BLaER1 treated with 17β-estradiol and CSF1 and Interleukin-3, amounts not matched to agents 10 nM and 100 nM (cell line): Measurements from ENCODE around the gene ZC2HC1B.

Source experiments
- H3K27ac ChIP-seq, 11 experiments: shearing (Covaris generic); formaldehyde crosslinking; 2 replicates each; pipeline ENCODE4 v1.8.1; 2022
- H3K27me3 ChIP-seq, 11 experiments: shearing (Covaris generic); formaldehyde crosslinking; 2 replicates each; pipeline ENCODE4 v1.8.1; 2022
- H3K36me3 ChIP-seq, 11 experiments: shearing (Covaris generic); formaldehyde crosslinking; 2 replicates each; pipeline ENCODE4 v1.8.1; 2022
- H3K4me1 ChIP-seq, 10 experiments: shearing (Covaris generic); formaldehyde crosslinking; 2 replicates each; pipeline ENCODE4 v1.8.1; 2022
- H3K4me2 ChIP-seq, 11 experiments: shearing (Covaris generic); formaldehyde crosslinking; 2 replicates each; pipeline ENCODE4 v1.8.1; 2022
- H3K4me3 ChIP-seq, 10 experiments: shearing (Covaris generic); formaldehyde crosslinking; 2 replicates each; pipeline ENCODE4 v1.8.1; 2022
- H3K9ac ChIP-seq, 11 experiments: shearing (Covaris generic); formaldehyde crosslinking; 2 replicates each; pipeline ENCODE4 v1.8.1; 2022
- H3K9me3 ChIP-seq, 11 experiments: shearing (Covaris generic); formaldehyde crosslinking; replicated peaks in 1 of 11; 2 replicates each; pipeline ENCODE4 v1.8.1; 2022
- H4K20me1 ChIP-seq, 11 experiments: shearing (Covaris generic); formaldehyde crosslinking; 2 replicates each; pipeline ENCODE4 v1.8.1; 2022
- Cebpa-rat ChIP-seq, 11 experiments: shearing (Covaris generic); IDR thresholded peaks; 2 replicates each; pipeline ENCODE4 v1.8.1; 2022

Gene ZC2HC1B

GRCh38 chr6:143864234-143864633 is at the start of gene ZC2HC1B:
Gene ZC2HC1B (plus strand): TSS chr6:143864474. CDS start chr6:143864540, 66 bp downstream.
- Histone ChIP-seq H3K4me2 (no peak within 1 kb of the TSS), H3K9ac (no peak within 1 kb of the TSS), H3K9me3 (peaks cover 11 to 29% (median 15%) of the 10 kb centered on the region in 11 experiments), H3K27ac (no peak within 1 kb of the TSS), H3K36me3 (peaks cover 68 to 80% (median 72%) of the 10 kb centered on the region in 11 experiments), H3K27me3 (no peaks in the 10 kb centered on the region), H3K4me1 (no peaks in the 10 kb centered on the region), H4K20me1 (peaks cover 0 to 22% (median 0%) of the 10 kb centered on the region in 11 experiments; a peak in 6 of 22 replicates), H3K4me3 (no peak within 1 kb of the TSS)
- TF ChIP-seq Cebpa-rat (IDR thresholded peaks at IDR 0.05): no peak

- TF ChIP-seq Cebpa-rat (IDR thresholded peaks at IDR 0.05): no peak
- Histone ChIP-seq H3K9ac (no peak overlapping the region), H3K4me3 (no peak overlapping the region), H4K20me1 (no peaks in the 10 kb centered on the region; a peak in 1 of 22 replicates), H3K27ac (no peak overlapping the region), H3K4me1 (no peaks in the 10 kb centered on the region), H3K9me3 (no peaks in the 10 kb centered on the region), H3K4me2 (no peak overlapping the region), H3K36me3 (peaks cover 0 to 19% (median 0%) of the 10 kb centered on the region in 11 experiments; a peak in 4 of 22 replicates), H3K27me3 (no peaks in the 10 kb centered on the region)
Measured at GRCh38 chr6:143817621-143818020, 46.7 kb upstream of the ZC2HC1B start.

- no peaks in the 10 kb centered on the region for H3K9me3 ChIP-seq
- H3K27ac ChIP-seq: no peak overlapping the region
- no peak for TF ChIP-seq Cebpa-rat (IDR thresholded peaks at IDR 0.05)
- peaks cover 0 to 25% (median 0%) of the 10 kb centered on the region in 11 experiments; a peak in 3 of 22 replicates for H3K36me3 ChIP-seq
- no peaks in the 10 kb centered on the region; a peak in 1 of 22 replicates for H4K20me1 ChIP-seq
- H3K27me3 ChIP-seq: no peaks in the 10 kb centered on the region
- no peak overlapping the region for H3K4me3 ChIP-seq
- peaks cover 0 to 5% (median 0%) of the 10 kb centered on the region in 10 experiments; a peak in 2 of 20 replicates for H3K4me1 ChIP-seq
- H3K4me2 ChIP-seq: no peak overlapping the region
- no peak overlapping the region for H3K9ac ChIP-seq
Measured at GRCh38 chr6:143821359-143821758, 42.9 kb upstream of the ZC2HC1B start.

- Histone ChIP-seq H3K27me3 (no peaks in the 10 kb centered on the region), H3K4me3 (no peak overlapping the region), H3K27ac (no peak overlapping the region), H3K4me1 (peaks cover 0 to 5% (median 0%) of the 10 kb centered on the region in 10 experiments; a peak in 2 of 20 replicates), H3K9me3 (no peaks in the 10 kb centered on the region), H3K9ac (no peak overlapping the region), H4K20me1 (no peaks in the 10 kb centered on the region; a peak in 1 of 22 replicates), H3K4me2 (no peak overlapping the region), H3K36me3 (peaks cover 0 to 25% (median 0%) of the 10 kb centered on the region in 11 experiments; a peak in 3 of 22 replicates)
- TF ChIP-seq Cebpa-rat (IDR thresholded peaks at IDR 0.05): no peak
Measured at GRCh38 chr6:143822584-143823024, 41.7 kb upstream of the ZC2HC1B start.

- TF ChIP-seq Cebpa-rat (IDR thresholded peaks at IDR 0.05): no peak
- Histone ChIP-seq H3K9me3 (no peaks in the 10 kb centered on the region), H3K27ac (no peak overlapping the region), H3K36me3 (peaks cover 0 to 20% (median 0%) of the 10 kb centered on the region in 11 experiments; a peak in 3 of 22 replicates), H4K20me1 (no peaks in the 10 kb centered on the region; a peak in 1 of 22 replicates), H3K4me1 (peaks cover 0 to 5% (median 0%) of the 10 kb centered on the region in 10 experiments; a peak in 2 of 20 replicates), H3K4me2 (no peak overlapping the region), H3K4me3 (no peak overlapping the region), H3K9ac (no peak overlapping the region), H3K27me3 (no peaks in the 10 kb centered on the region)
Measured at GRCh38 chr6:143823548-143823947, 40.7 kb upstream of the ZC2HC1B start.

- no peak for TF ChIP-seq Cebpa-rat (IDR thresholded peaks at IDR 0.05)
- Histone ChIP-seq H3K36me3 (peaks cover 0 to 13% (median 0%) of the 10 kb centered on the region in 11 experiments; a peak in 2 of 22 replicates), H3K4me2 (no peak overlapping the region), H3K27ac (no peak overlapping the region), H3K27me3 (no peaks in the 10 kb centered on the region), H4K20me1 (no peaks in the 10 kb centered on the region), H3K4me1 (peaks cover 0 to 3% (median 0%) of the 10 kb centered on the region in 10 experiments; a peak in 2 of 20 replicates), H3K4me3 (no peak overlapping the region), H3K9me3 (no peaks in the 10 kb centered on the region), H3K9ac (no peak overlapping the region)
Measured at GRCh38 chr6:143828572-143828971, 35.7 kb upstream of the ZC2HC1B start.

GRCh38 chr6:143836150-143836549 is 28.1 kb upstream of the ZC2HC1B start:
- Histone ChIP-seq H3K9me3 (no peaks in the 10 kb centered on the region), H4K20me1 (no peaks in the 10 kb centered on the region), H3K4me3 (no peak overlapping the region), H3K4me1 (no peaks in the 10 kb centered on the region), H3K27ac (no peak overlapping the region), H3K36me3 (no peaks in the 10 kb centered on the region), H3K9ac (no peak overlapping the region), H3K27me3 (no peaks in the 10 kb centered on the region), H3K4me2 (no peak overlapping the region)
- no peak for TF ChIP-seq Cebpa-rat (IDR thresholded peaks at IDR 0.05)

GRCh38 chr6:143838395-143838794 is 25.9 kb upstream of the ZC2HC1B start:
- no peak overlapping the region for H3K9ac ChIP-seq
- peaks cover 0 to 7% (median 4%) of the 10 kb centered on the region in 10 experiments; a peak in 4 of 20 replicates for H3K4me1 ChIP-seq
- H4K20me1 ChIP-seq: no peaks in the 10 kb centered on the region
- no peak for TF ChIP-seq Cebpa-rat (IDR thresholded peaks at IDR 0.05)
- no peaks in the 10 kb centered on the region for H3K36me3 ChIP-seq
- no peak overlapping the region for H3K4me3 ChIP-seq
- no peaks in the 10 kb centered on the region for H3K9me3 ChIP-seq
- H3K27me3 ChIP-seq: no peaks in the 10 kb centered on the region
- H3K27ac ChIP-seq: no peak overlapping the region
- no peak overlapping the region for H3K4me2 ChIP-seq

- Histone ChIP-seq H3K9me3 (no peaks in the 10 kb centered on the region), H4K20me1 (peaks cover 0 to under 1% (median 0%) of the 10 kb centered on the region in 11 experiments; a peak in 1 of 22 replicates), H3K27ac (no peak overlapping the region), H3K36me3 (peaks cover 0 to 1% (median 0%) of the 10 kb centered on the region in 11 experiments; a peak in 3 of 22 replicates), H3K4me3 (no peak overlapping the region), H3K27me3 (no peaks in the 10 kb centered on the region), H3K4me2 (no peak overlapping the region), H3K9ac (no peak overlapping the region), H3K4me1 (peaks cover 3 to 10% (median 8%) of the 10 kb centered on the region in 10 experiments; a peak in 18 of 20 replicates)
- TF ChIP-seq Cebpa-rat (IDR thresholded peaks at IDR 0.05): no peak
Measured at GRCh38 chr6:143839196-143839595, 25.1 kb upstream of the ZC2HC1B start.
